Measurements from ENCODE around the gene KLF4. TPM values are rescaled to one million over a fixed set of nuclear protein-coding genes. Genes with fewer than 3 reads are reported as not detected.

Gene KLF4
- total RNA-seq, 2 donors from 2014 or later = 12.5 to 22.7 TPM

DNA sequence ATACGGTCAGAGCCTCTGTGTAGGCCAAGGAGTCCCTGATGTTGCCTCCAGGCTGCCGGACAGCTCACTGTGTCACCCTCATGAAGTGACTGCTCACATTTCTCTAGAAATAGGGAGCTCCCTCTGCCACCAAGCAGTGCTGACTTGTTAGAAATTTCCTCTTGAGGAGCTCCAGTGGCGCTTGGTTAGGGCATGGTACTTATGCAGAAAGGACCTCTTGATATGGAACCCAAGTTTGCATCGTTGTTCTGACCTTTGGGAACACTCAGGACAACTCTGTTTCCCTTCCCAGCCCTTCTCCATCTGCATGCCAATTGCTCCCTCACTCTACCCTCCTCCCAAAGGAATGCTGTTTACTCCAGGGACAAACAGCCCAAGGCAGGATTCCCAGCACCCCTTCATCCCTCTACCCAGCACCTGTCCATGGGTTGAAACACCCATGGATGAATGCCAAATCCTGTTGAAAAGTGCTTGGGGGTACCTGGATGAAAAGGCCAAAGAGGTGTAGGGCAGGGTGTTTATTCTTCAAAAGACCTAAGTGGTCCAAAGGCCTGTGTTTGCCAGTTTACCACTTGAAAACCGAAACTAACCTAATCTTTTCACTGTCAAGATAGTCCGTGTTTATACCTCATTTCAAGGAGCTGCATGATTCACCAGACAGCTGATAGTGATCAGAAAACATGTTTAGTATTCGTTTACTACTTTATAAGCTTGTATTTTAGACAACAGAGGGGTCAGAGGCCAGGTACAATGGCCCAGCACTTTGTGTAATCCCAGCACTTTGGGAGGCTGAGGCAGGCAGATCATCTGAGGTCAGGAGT, 51.1 kb downstream of the KLF4 start:
- H3K4me1 ChIP-seq = no peaks in the 10 kb centered on the region
- no peaks in the 10 kb centered on the region for H3K27me3 ChIP-seq
- 46 to 47% methylated on average over 7 of the region's 7 CpGs for WGBS, 2 donors
- TF ChIP-seq, protein P1, sequence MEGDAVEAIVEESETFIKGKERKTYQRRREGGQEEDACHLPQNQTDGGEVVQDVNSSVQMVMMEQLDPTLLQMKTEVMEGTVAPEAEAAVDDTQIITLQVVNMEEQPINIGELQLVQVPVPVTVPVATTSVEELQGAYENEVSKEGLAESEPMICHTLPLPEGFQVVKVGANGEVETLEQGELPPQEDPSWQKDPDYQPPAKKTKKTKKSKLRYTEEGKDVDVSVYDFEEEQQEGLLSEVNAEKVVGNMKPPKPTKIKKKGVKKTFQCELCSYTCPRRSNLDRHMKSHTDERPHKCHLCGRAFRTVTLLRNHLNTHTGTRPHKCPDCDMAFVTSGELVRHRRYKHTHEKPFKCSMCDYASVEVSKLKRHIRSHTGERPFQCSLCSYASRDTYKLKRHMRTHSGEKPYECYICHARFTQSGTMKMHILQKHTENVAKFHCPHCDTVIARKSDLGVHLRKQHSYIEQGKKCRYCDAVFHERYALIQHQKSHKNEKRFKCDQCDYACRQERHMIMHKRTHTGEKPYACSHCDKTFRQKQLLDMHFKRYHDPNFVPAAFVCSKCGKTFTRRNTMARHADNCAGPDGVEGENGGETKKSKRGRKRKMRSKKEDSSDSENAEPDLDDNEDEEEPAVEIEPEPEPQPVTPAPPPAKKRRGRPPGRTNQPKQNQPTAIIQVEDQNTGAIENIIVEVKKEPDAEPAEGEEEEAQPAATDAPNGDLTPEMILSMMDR (IDR thresholded peaks at IDR 0.05) = no peak
- intact Hi-C loops (cut with DNase I) = no loop called here
- H3K4me3 ChIP-seq = no peak overlapping the region
- ATAC-seq (no peak), DNase-seq (no peak)
- no peaks in the 10 kb centered on the region for H3K36me3 ChIP-seq (replicated peaks in 1 of 2; ENCODE audit: insufficient read depth in 1 of 2, low read depth in 2 of 2)
- H3K27ac ChIP-seq = no peak overlapping the region
- no peaks in the 10 kb centered on the region for H3K9me3 ChIP-seq

DNA sequence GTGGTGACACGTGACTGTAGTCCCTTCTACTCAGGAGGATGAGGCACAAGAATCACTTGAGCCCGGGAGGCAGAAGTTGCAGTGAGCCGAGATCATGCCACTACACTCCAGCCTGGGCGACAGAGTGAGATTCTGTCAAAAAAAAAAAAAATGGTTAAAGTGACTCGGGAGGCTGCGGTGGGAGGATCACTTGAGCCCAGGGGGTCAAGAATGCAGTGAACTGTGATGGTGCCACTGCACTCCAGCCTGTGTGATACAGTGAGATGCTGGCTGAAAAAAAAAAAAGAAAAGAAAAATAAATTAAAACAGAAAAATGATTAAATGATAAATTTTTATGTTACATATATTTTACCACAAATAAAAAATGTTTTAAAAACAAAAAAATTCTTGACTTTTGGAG, 51.9 kb downstream of the KLF4 start:
- ATAC-seq (no peak), DNase-seq (no peak)
- Histone ChIP-seq H3K4me1 (no peaks in the 10 kb centered on the region), H3K27me3 (no peaks in the 10 kb centered on the region), H3K4me3 (no peak overlapping the region), H3K9me3 (no peaks in the 10 kb centered on the region), H3K36me3 (replicated peaks in 1 of 2; ENCODE audit: insufficient read depth in 1 of 2, low read depth in 2 of 2) (no peaks in the 10 kb centered on the region), H3K27ac (no peak overlapping the region)
- intact Hi-C loops (cut with DNase I) = no loop called here
- 69 to 72% methylated on average over 6 of the region's 6 CpGs for WGBS, 2 donors
- TF ChIP-seq, protein P1 (IDR thresholded peaks at IDR 0.05) = no peak
- TF ChIP-seq POLR2A (IDR thresholded peaks at IDR 0.05) = no peak

GRCh38 chr9:107435415-107435814, 54.2 kb downstream of the KLF4 start:
- TF ChIP-seq POLR2A (IDR thresholded peaks at IDR 0.05) = no peak
- TF ChIP-seq, protein P1 (IDR thresholded peaks at IDR 0.05) = no peak
- Histone ChIP-seq H3K36me3 (replicated peaks in 1 of 2; ENCODE audit: insufficient read depth in 1 of 2, low read depth in 2 of 2) (no peaks in the 10 kb centered on the region), H3K27ac (no peak overlapping the region), H3K27me3 (no peaks in the 10 kb centered on the region), H3K9me3 (no peaks in the 10 kb centered on the region), H3K4me3 (no peak overlapping the region), H3K4me1 (no peaks in the 10 kb centered on the region)
- intact Hi-C loops (cut with DNase I) = no loop called here
- DNase-seq (no peak), ATAC-seq (no peak)
- 88 to 95% methylated on average over 1 of the region's 1 CpG for WGBS, 2 donors

Small RNAs within 50 kb of the gene (small RNA-seq; reads per million reads assigned to genes)
- not detected for gene HMGN2P32
- not detected for gene RNU6-492P

Other genes starting within 250 kb of the KLF4 start
- 10 to 100 TPM; 47.1 to 50.6 TPM for gene RAD23B, start 206.5 kb downstream of the KLF4 start, total RNA-seq

Measured in body of pancreas (tissue), 4 donors.